Type B pancreatic cell (in vitro differentiated cells): ENCODE measurements around the gene CD274. TPM values are rescaled to one million over a fixed set of nuclear protein-coding genes. Genes with fewer than 3 reads are reported as not detected.
"Not testable (repeated sequence)": the region's sequence is repeated elsewhere in the genome, so short reads cannot be mapped to it uniquely, and the experiment has no call there.

ENCODE experiments used
- DNase-seq: peaks from one replicate; pipeline ENCODE4 v3.0.0; 2021; ENCODE audit warnings: mixed read lengths; ENCODE audit not compliant: unreplicated experiment; ENCODE audit errors: extremely low spot score
- H3K27ac Mint-ChIP-seq: 2 replicates; pipeline ENCODE4 v1.8.0; 2021; ENCODE audit warnings: mild to moderate bottlenecking, mixed read lengths
- H3K27me3 Mint-ChIP-seq: 2 replicates; pipeline ENCODE4 v1.8.0; 2021; ENCODE audit warnings: mixed read lengths
- H3K36me3 Mint-ChIP-seq: 2 replicates; pipeline ENCODE4 v1.8.0; 2021; ENCODE audit warnings: mixed read lengths
- H3K4me1 Mint-ChIP-seq: one replicate; pipeline ENCODE4 v1.8.0; 2021; ENCODE audit warnings: mixed read lengths; ENCODE audit not compliant: unreplicated experiment
- H3K4me3 Mint-ChIP-seq: 2 replicates; pipeline ENCODE4 v1.8.0; 2021; ENCODE audit warnings: mild to moderate bottlenecking, mixed read lengths
- H3K9me3 Mint-ChIP-seq: 2 replicates; pipeline ENCODE4 v1.8.0; 2021; ENCODE audit warnings: mixed read lengths
- total RNA-seq: library from RNA; stranded (reverse); gene quantifications from 2 replicates; pipeline ENCODE4 v1.2.1, GENCODE V29; 2021; ENCODE audit warnings: low replicate concordance
- TF ChIP-seq, protein P1 (sequence below): fragments of 200-600 bp; sonication (generic); conservative IDR thresholded peaks from 2 replicates; pipeline ENCODE4 v1.5.0; 2021; ENCODE audit warnings: antibody characterized with exemption, mild to moderate bottlenecking

The CD274 gene
- total RNA-seq, 1 donor from 2014 or later: 1.2 TPM

GRCh38 chr9:5428172-5428571 lies 22.2 kb upstream of the CD274 start:
- H3K4me3 Mint-ChIP-seq: no peak overlapping the region
- peaks cover 32% of the 10 kb centered on the region for H3K36me3 Mint-ChIP-seq
- DNase-seq: no peak
- no peaks in the 10 kb centered on the region for H3K4me1 Mint-ChIP-seq
- H3K27me3 Mint-ChIP-seq: no peaks in the 10 kb centered on the region
- H3K9me3 Mint-ChIP-seq: no peaks in the 10 kb centered on the region
- no peak overlapping the region for H3K27ac Mint-ChIP-seq
- TF ChIP-seq, protein P1, sequence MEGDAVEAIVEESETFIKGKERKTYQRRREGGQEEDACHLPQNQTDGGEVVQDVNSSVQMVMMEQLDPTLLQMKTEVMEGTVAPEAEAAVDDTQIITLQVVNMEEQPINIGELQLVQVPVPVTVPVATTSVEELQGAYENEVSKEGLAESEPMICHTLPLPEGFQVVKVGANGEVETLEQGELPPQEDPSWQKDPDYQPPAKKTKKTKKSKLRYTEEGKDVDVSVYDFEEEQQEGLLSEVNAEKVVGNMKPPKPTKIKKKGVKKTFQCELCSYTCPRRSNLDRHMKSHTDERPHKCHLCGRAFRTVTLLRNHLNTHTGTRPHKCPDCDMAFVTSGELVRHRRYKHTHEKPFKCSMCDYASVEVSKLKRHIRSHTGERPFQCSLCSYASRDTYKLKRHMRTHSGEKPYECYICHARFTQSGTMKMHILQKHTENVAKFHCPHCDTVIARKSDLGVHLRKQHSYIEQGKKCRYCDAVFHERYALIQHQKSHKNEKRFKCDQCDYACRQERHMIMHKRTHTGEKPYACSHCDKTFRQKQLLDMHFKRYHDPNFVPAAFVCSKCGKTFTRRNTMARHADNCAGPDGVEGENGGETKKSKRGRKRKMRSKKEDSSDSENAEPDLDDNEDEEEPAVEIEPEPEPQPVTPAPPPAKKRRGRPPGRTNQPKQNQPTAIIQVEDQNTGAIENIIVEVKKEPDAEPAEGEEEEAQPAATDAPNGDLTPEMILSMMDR: no peak

GRCh38 chr9:5428794-5429528 lies 21.4 kb upstream of the CD274 start:
- Mint-ChIP-seq H3K36me3 (peaks cover 32% of the 10 kb centered on the region), H3K27ac (no peak overlapping the region), H3K27me3 (no peaks in the 10 kb centered on the region), H3K4me1 (no peaks in the 10 kb centered on the region), H3K9me3 (no peaks in the 10 kb centered on the region), H3K4me3 (no peak overlapping the region)
- no peak for DNase-seq
- TF ChIP-seq, protein P1: no peak

DNA sequence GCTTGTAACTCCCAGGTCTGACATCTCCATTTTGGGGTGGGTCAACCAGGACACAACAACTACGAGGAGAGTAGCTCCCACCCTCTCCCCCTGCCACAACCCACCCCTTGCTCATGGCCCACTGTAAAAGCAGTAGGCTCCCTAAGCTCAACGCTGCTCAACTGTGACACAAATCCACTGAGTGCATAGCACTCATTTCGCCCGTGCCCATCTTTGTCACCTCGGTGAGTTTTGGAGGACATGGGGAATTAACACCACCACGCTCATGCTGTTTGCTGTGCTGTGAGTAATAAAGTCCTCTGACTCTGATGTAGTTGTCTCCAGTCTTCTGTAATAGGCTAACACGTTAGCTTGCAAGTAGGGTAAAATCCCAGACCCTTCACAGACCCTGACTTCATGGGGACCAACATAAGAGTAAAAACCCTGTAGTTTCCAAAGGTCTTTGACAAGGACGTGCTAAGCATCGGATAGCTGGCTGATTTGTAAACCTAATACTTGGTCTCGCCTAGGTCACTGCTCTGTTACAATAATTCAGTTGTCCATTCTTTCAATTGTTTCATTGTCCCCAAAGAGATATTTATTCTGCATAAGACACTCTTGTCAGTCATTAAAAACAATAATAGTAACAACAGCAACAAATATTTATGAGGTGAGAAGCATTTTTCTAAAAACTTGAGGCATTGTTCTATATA lies 20.3 kb upstream of the CD274 start:
- Mint-ChIP-seq H3K27ac (no peak overlapping the region), H3K9me3 (peaks cover under 1% of the 10 kb centered on the region), H3K4me3 (no peak overlapping the region), H3K4me1 (no peaks in the 10 kb centered on the region), H3K36me3 (peaks cover 31% of the 10 kb centered on the region), H3K27me3 (no peaks in the 10 kb centered on the region)
- TF ChIP-seq, protein P1: no peak
- DNase-seq: no peak

DNA sequence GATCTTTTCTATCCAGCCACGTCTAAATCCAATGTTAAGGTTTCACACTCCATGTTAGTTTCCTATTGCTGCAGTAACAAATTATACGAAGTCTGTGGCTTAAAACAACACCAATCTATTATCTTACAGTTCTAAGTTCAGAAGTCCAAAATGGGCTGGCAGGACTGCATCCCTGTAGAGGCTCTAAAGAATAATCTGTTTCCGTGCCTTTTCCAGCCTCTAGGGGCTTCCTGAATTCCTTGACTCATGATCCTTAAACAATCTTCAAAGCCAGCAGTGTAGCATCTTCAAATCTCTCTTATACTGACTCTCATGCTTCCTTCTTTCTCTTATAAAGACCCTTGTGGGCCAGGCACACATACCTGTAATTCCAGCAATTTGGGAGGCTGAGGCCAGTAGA lies 19.4 kb upstream of the CD274 start:
- Mint-ChIP-seq H3K27ac (no peak overlapping the region), H3K4me1 (no peaks in the 10 kb centered on the region), H3K27me3 (no peaks in the 10 kb centered on the region), H3K4me3 (no peak overlapping the region), H3K36me3 (peaks cover 35% of the 10 kb centered on the region), H3K9me3 (peaks cover 5% of the 10 kb centered on the region)
- DNase-seq: no peak
- TF ChIP-seq, protein P1: peak; percentile 45

DNA sequence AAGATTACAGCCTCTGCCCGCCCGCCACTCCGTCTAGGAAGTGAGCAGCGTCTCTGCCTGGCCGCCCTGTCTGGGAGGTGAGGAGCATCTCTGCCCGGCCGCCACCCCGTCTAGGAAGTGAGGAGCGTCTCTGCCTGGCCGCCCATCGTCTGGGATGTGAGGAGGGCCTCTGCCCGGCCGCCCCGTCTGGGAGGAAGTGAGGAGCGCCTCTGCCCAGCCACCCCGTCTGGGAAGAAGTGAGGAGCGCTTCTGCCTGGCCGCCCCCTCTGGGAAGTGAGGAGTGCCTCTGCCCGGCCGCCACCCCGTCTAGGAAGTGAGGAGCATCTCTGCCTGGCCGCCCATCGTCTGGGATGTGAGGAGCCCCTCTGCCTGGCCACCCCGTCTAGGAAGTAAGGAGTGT lies 17.5 kb upstream of the CD274 start:
- not testable (repeated sequence) for H3K9me3 Mint-ChIP-seq, H3K27me3 Mint-ChIP-seq, H3K4me3 Mint-ChIP-seq, H3K27ac Mint-ChIP-seq, DNase-seq
- peaks cover 15% of the 10 kb centered on the region for H3K4me1 Mint-ChIP-seq
- peaks cover 40% of the 10 kb centered on the region for H3K36me3 Mint-ChIP-seq

DNA sequence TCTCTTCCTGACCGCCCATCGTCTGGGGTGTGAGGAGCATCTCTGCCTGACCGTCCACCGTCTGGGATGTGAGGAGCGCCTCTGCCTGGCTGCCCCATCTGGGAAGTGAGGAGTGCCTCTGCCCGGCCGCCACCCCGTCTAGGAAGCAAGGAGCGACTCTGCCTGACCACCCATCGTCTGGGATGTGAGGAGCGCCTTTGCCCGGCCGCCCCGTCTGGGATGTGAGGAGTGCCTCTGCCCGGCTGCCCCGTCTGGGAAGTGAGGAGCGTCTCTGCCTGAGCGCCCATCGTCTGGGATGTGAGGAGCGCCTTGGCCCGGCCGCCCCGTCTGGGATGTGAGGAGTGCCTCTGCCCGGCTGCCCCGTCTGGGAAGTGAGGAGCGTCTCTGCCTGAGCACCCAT lies 17.0 kb upstream of the CD274 start:
- DNase-seq, H3K27ac Mint-ChIP-seq, H3K27me3 Mint-ChIP-seq, H3K9me3 Mint-ChIP-seq, H3K4me3 Mint-ChIP-seq: not testable (repeated sequence)
- H3K36me3 Mint-ChIP-seq: peaks cover 39% of the 10 kb centered on the region
- peaks cover 19% of the 10 kb centered on the region for H3K4me1 Mint-ChIP-seq

DNA sequence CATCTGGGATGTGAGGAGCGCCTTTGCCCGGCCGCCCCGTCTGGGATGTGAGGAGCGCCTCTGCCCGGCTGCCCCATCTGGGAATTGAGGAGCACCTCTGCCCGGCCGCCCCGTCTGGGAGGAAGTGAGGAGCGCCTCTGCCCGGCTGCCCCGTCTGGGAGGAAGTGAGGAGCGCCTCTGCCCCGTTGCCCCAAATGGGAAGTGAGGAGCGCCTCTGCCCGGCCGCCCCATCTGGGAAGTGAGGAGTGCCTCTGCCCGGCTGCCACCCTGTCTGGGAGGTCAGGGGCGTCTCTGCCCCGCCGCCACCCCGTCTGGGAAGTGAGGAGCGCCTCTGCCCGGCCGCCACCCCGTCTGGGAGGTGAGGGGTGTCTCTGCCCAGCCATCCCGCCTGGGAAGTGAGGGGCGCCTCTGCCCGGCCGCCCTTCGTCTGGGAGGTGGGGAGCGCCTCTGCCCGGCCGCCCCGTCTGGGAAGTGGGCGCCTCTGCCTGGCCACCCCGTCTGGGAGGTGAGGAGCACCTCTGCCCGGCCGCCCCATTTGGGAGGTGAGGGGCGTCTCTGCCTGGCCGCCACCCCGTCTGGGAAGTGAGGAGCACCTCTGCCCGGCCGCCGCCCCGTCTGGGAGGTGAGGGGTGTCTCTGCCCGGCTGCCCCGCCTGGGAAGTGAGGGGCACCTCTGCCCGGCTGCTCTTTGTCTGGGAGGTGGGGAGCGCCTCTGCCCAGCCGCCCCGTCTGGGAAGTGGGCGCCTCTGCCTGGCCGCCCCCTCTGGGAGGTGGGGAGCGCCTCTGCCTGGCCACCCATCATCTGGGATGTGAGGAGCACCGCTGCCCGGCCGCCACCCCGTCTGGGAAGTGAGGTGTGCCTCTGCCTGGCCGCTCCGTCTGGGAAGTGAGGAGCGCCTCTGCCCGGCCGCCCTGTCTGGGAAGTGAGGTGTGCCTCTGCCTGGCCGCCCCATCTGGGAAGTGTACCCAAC lies 16.2 kb upstream of the CD274 start:
- H3K27me3 Mint-ChIP-seq, DNase-seq, H3K9me3 Mint-ChIP-seq, H3K4me3 Mint-ChIP-seq, H3K27ac Mint-ChIP-seq: not testable (repeated sequence)
- peaks cover 20% of the 10 kb centered on the region for H3K4me1 Mint-ChIP-seq
- peaks cover 39% of the 10 kb centered on the region for H3K36me3 Mint-ChIP-seq
